Nephron (organoid): ENCODE measurements around the gene KRT33A.

Experiments used
- H3K27ac Mint-ChIP-seq, 3 experiments: 2 replicates each; pipeline ENCODE4 v1.8.0; 2020; ENCODE audit warnings: mixed read lengths in 3 of 3, mild to moderate bottlenecking in 2 of 3, moderate library complexity in 1 of 3
- H3K27me3 Mint-ChIP-seq: 2 replicates; pipeline ENCODE4 v1.8.0; 2021; ENCODE audit warnings: low read depth, mild to moderate bottlenecking, moderate library complexity, mixed read lengths
- H3K36me3 Mint-ChIP-seq: 2 replicates; pipeline ENCODE4 v1.8.0; 2020; ENCODE audit warnings: low read depth, mixed read lengths
- H3K4me1 Mint-ChIP-seq: 2 replicates; pipeline ENCODE4 v1.8.0; 2020; ENCODE audit warnings: mixed read lengths
- H3K4me3 Mint-ChIP-seq, 3 experiments: 2 replicates each; pipeline ENCODE4 v1.8.0; 2020; ENCODE audit warnings: mild to moderate bottlenecking in 3 of 3, mixed read lengths in 3 of 3, moderate library complexity in 2 of 3
- H3K9me3 Mint-ChIP-seq: 2 replicates; pipeline ENCODE4 v1.8.0; 2020; ENCODE audit warnings: mixed read lengths
- CTCF ChIP-seq, 3 experiments: fragments of 200-600 bp; sonication (generic); IDR thresholded peaks; one replicate each; pipeline ENCODE4 v1.5.0; 2021; ENCODE audit warnings: antibody characterized with exemption in 3 of 3; ENCODE audit not compliant: unreplicated experiment in 3 of 3

The KRT33A gene

GRCh38 chr17:41315814-41316445 is 34.7 kb downstream of the KRT33A start:
- H3K4me1 Mint-ChIP-seq, result no peaks in the 10 kb centered on the region
- peaks cover 14% of the 10 kb centered on the region for H3K9me3 Mint-ChIP-seq
- H3K27me3 Mint-ChIP-seq, result peaks cover 17% of the 10 kb centered on the region
- no peaks in the 10 kb centered on the region for H3K36me3 Mint-ChIP-seq
- TF ChIP-seq CTCF (IDR thresholded peaks at IDR 0.05; ENCODE audit: unreplicated experiment in 3 of 3), result no peak
- no peak overlapping the region for H3K4me3 Mint-ChIP-seq
- no peak overlapping the region for H3K27ac Mint-ChIP-seq

- no peaks in the 10 kb centered on the region for H3K4me1 Mint-ChIP-seq
- H3K36me3 Mint-ChIP-seq, result no peaks in the 10 kb centered on the region
- H3K27ac Mint-ChIP-seq, result no peak within 1 kb of the TSS
- H3K9me3 Mint-ChIP-seq, result peaks cover 14% of the 10 kb centered on the region
- no peak for TF ChIP-seq CTCF (IDR thresholded peaks at IDR 0.05; ENCODE audit: unreplicated experiment in 3 of 3)
- H3K27me3 Mint-ChIP-seq, result peaks cover 19% of the 10 kb centered on the region
- H3K4me3 Mint-ChIP-seq, result no peak within 1 kb of the TSS
These were observed 35.3 kb downstream of the KRT33A start, which contains the start of gene KRTAP17-1 for GRCh38 chr17:41315204-41315794. Gene KRTAP17-1, minus strand, starts transcription at chr17:41315710. Its CDS starts 60 bp downstream, at chr17:41315650.

- Mint-ChIP-seq H3K4me1 (peaks cover 10% of the 10 kb centered on the region), H3K27me3 (peaks cover 29% of the 10 kb centered on the region), H3K27ac (no peak overlapping the region), H3K9me3 (no peaks in the 10 kb centered on the region), H3K4me3 (no peak overlapping the region), H3K36me3 (no peaks in the 10 kb centered on the region)
- TF ChIP-seq CTCF (IDR thresholded peaks at IDR 0.05; ENCODE audit: unreplicated experiment in 3 of 3), result no peak
These were observed 39.5 kb downstream of the KRT33A start for GRCh38 chr17:41311111-41311510.

- Mint-ChIP-seq H3K27ac (no peak within 1 kb of the TSS), H3K9me3 (no peaks in the 10 kb centered on the region), H3K4me1 (peaks cover 10% of the 10 kb centered on the region), H3K36me3 (no peaks in the 10 kb centered on the region), H3K4me3 (no peak within 1 kb of the TSS), H3K27me3 (peaks cover 24% of the 10 kb centered on the region)
- no peak for TF ChIP-seq CTCF (IDR thresholded peaks at IDR 0.05; ENCODE audit: unreplicated experiment in 3 of 3)
These were observed 41.7 kb downstream of the KRT33A start, which contains the start of gene KRTAP16-1 for GRCh38 chr17:41308918-41309359. Gene KRTAP16-1, minus strand, starts transcription at chr17:41309309. Its CDS starts 56 bp downstream, at chr17:41309253.

GRCh38 chr17:41308251-41308917 is 42.2 kb downstream of the KRT33A start:
- H3K9me3 Mint-ChIP-seq, result no peaks in the 10 kb centered on the region
- no peak for TF ChIP-seq CTCF (IDR thresholded peaks at IDR 0.05; ENCODE audit: unreplicated experiment in 3 of 3)
- no peak overlapping the region for H3K4me3 Mint-ChIP-seq
- no peaks in the 10 kb centered on the region for H3K36me3 Mint-ChIP-seq
- H3K4me1 Mint-ChIP-seq, result peaks cover 10% of the 10 kb centered on the region
- H3K27me3 Mint-ChIP-seq, result peaks cover 24% of the 10 kb centered on the region
- no peak overlapping the region for H3K27ac Mint-ChIP-seq
